Measurements from ENCODE around the gene PCDHB6. TPM values are rescaled to one million over a fixed set of nuclear protein-coding genes. Genes with fewer than 3 reads are reported as not detected.
"Not testable (repeated sequence)": the region's sequence is repeated elsewhere in the genome, so short reads cannot be mapped to it uniquely, and the experiment has no call there.

Gene PCDHB6
- total RNA-seq = under 0.01 and 0.13 TPM in 2 replicates

GRCh38 chr5:141149812-141150211 lies at the start of gene PCDHB6:
Gene PCDHB6 (plus strand): TSS chr5:141150057. CDS start chr5:141150258, 201 bp downstream.
- peak; percentile 6 to 35 for DNase-seq (ENCODE audit: low read depth in 2 of 2)

DNA sequence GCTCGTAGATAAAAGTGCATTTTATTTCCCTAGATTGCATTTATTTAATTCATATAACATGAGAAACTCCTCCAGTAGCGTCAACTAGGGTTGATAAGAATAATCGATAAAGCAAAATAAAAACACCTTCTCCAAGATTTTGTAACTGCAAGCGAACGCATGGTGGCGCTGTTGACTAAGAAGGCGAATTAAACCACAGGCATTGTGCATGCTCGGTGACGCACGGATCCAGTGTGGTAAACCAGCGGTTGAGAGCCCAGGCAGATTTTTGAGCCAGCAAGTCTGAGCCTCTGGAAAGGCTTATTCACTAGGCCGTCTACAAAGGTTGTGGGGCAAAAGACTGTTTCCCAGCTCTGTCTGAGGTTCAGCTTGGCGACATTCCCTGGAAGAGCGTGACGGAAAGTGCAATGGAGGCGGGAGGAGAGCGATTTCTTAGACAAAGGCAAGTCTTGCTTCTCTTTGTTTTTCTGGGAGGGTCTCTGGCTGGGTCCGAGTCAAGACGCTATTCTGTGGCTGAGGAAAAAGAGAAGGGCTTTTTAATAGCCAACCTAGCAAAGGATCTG lies 49.5 kb upstream of the PCDHB6 start, which contains the start of gene PCDHB3:
TSS of gene PCDHB3 (plus strand) at position 231 of the 563 bp plus-strand sequence. CDS start at position 408, 177 bp downstream.
- peak in 1 of 2 donors; percentile 17 for DNase-seq (ENCODE audit: low read depth in 2 of 2)

DNA sequence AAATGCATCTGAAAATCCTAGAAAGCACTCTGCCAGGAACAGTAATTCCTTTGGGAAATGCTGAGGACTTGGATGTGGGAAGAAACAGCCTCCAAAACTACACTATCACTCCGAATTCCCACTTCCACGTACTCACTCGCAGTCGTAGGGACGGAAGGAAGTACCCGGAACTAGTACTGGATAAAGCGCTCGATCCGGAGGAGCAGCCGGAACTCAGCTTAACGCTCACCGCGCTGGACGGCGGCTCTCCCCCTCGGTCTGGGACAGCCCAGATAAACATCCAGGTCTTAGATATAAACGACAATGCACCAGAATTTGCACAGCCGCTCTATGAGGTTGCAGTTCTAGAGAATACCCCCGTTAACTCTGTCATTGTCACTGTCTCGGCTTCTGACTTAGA lies 48.8 kb upstream of the PCDHB6 start:
- no peak for DNase-seq (ENCODE audit: low read depth in 2 of 2)

DNA sequence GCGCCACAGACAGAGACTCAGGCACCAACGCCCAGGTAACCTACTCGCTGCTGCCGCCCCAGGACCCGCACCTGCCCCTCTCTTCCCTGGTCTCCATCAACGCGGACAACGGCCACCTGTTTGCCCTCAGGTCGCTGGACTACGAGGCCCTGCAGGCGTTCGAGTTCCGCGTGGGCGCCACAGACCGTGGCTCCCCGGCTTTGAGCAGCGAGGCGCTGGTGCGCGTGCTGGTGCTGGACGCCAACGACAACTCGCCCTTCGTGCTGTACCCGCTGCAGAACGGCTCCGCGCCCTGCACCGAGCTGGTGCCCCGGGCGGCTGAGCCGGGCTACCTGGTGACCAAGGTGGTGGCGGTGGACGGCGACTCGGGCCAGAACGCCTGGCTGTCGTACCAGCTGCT lies 47.8 kb upstream of the PCDHB6 start:
- DNase-seq (ENCODE audit: low read depth in 2 of 2) = not testable (repeated sequence)

DNA sequence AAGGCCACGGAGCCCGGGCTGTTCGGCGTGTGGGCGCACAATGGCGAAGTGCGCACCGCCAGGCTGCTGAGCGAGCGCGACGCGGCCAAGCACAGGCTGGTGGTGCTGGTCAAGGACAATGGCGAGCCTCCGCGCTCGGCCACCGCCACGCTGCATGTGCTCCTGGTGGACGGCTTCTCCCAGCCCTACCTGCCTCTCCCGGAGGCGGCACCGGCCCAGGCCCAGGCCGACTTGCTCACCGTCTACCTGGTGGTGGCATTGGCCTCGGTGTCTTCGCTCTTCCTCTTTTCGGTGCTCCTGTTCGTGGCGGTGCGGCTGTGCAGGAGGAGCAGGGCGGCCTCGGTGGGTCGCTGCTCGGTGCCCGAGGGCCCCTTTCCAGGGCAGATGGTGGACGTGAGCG lies 47.4 kb upstream of the PCDHB6 start:
- not testable (repeated sequence) for DNase-seq (ENCODE audit: low read depth in 2 of 2)

DNA sequence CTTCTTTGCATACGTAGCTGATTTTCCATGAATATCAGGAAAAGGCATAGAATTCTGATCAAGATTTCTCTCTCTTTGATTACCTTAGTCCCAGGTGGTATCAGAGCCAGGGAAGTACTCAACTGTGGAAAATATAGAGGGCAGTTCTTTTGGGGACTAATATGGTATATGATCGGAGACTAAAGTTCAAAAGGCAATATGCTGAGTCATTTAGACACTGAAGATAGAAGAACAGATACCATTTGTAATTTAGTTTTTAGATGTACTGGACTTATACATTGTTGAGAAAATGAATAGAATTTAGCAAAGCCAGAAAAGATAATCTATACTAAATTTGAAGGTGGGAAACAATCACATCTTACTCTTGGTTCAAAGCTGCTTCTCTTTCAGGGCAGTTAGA lies 44.5 kb upstream of the PCDHB6 start:
- DNase-seq (ENCODE audit: low read depth in 2 of 2) = no peak

DNA sequence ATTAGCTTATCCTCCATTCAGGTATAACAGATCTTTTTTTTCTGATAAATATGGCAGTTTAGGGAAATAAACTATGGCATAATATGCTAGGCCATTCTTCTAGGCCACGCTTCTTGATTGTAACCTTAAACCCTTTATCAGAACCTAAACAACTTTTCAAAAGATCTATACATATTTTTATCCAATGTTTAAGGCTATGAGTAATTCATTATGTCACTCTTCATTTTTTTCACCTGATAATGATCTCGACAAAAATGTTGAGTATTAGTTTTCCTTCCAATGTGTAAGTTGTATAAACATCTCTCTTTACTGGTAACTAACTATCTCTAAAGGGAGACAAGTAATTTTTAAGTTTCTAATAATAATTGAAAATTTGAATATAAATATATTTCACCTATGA lies 30.6 kb upstream of the PCDHB6 start:
- no peak for DNase-seq (ENCODE audit: low read depth in 2 of 2)

DNA sequence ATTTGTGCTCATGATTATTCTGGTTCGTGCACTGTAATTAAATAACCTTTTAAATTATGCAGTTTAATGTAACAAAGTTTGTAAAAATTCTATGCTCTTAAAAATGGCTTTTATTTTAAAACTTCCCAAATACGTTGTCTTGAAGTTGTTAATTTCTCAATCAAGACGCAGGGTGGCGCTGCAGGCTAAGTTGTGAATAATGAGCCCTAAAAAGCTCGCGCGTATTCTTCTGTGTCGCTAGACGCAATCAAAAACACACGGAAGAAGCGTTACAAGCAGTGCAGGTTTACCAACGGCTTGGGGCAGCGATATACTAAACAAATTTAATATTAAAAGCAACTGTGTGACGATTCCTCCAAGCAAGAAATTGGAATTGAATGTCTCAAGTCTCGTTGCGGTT lies 28.3 kb upstream of the PCDHB6 start, which contains the start of gene PCDHB4:
TSS of gene PCDHB4 (plus strand) at position 256 of the 400 bp plus-strand sequence. CDS start 181 bp downstream, outside the sequence.
- DNase-seq (ENCODE audit: low read depth in 2 of 2) = peak in 1 of 2 donors; percentile 15

- no peak for DNase-seq (ENCODE audit: low read depth in 2 of 2)
These were observed 27.9 kb upstream of the PCDHB6 start for GRCh38 chr5:141121985-141122384.

GRCh38 chr5:141123396-141124135 lies 26.3 kb upstream of the PCDHB6 start:
- not testable (repeated sequence) for DNase-seq (ENCODE audit: low read depth in 2 of 2)

- no peak for DNase-seq (ENCODE audit: low read depth in 2 of 2)
These were observed 22.6 kb upstream of the PCDHB6 start for GRCh38 chr5:141127305-141127704.

DNA sequence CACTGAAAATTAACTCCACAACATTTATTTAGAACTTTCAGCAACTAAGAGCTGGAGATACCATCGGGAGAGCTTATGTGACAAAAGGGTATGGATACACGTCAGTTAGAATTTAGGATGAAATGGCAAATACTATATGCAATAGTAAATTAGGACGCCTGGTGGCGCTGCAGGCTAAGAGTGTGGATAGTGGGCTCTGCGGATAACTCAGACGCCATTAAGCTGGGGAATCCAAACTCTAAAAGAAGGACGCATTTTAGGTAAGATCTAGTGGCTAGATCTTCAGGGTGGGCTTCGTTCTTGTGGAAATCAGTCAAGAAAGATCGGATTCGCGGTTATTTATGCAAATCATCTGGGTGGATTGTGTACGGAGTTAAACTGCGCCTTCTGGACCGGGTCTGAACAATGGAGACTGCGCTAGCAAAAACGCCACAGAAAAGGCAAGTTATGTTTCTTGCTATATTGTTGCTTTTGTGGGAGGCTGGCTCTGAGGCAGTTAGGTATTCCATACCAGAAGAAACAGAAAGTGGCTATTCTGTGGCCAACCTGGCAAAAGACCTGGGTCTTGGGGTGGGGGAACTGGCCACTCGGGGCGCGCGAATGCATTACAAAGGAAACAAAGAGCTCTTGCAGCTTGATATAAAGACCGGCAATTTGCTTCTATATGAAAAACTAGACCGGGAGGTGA lies 14.7 kb upstream of the PCDHB6 start, which contains the start of gene PCDHB5:
TSS of gene PCDHB5 (plus strand) at position 177 of the 688 bp plus-strand sequence. CDS start at position 406, 229 bp downstream.
- peak in 1 of 2 donors; percentile 33 for DNase-seq (ENCODE audit: low read depth in 2 of 2)

DNA sequence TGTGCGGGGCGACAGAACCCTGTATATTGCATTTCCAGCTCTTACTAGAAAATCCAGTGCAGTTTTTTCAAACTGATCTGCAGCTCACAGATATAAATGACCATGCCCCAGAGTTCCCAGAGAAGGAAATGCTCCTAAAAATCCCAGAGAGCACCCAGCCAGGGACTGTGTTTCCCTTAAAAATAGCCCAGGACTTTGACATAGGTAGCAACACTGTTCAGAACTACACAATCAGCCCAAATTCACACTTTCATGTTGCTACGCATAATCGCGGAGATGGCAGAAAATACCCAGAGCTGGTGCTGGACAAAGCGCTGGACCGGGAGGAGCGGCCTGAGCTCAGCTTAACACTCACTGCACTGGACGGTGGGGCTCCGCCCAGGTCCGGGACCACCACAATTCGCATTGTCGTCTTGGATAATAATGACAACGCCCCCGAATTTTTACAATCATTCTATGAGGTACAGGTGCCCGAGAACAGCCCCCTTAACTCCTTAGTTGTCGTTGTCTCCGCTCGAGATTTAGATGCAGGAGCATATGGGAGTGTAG lies 14.1 kb upstream of the PCDHB6 start:
- DNase-seq (ENCODE audit: low read depth in 2 of 2) = no peak

- DNase-seq (ENCODE audit: low read depth in 2 of 2) = not testable (repeated sequence)
These were observed 12.5 kb upstream of the PCDHB6 start for GRCh38 chr5:141137346-141137745.

- DNase-seq (ENCODE audit: low read depth in 2 of 2) = no peak
These were observed 551 bp downstream of the PCDHB6 start for GRCh38 chr5:141150224-141150992.

DNA sequence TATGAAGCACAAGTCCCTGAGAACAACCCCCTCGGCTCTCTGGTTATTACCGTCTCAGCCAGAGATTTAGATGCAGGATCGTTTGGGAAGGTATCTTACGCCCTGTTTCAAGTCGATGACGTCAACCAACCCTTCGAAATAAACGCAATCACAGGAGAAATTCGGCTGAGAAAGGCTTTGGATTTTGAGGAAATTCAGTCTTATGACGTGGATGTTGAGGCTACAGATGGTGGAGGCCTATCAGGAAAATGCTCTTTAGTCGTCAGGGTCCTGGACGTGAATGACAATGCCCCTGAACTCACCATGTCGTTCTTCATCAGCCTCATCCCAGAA lies 1.1 kb downstream of the PCDHB6 start:
- DNase-seq (ENCODE audit: low read depth in 2 of 2) = no peak

DNA sequence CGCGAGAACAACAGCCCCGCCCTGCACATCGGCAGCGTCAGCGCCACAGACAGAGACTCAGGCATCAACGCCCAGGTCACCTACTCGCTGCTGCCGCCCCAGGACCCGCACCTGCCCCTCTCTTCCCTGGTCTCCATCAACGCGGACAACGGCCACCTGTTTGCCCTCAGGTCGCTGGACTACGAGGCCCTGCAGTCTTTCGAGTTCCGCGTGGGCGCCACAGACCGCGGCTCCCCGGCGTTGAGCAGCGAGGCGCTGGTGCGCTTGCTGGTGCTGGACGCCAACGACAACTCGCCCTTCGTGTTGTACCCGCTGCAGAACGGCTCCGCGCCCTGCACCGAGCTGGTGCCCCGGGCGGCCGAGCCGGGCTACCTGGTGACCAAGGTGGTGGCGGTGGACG lies 1.8 kb downstream of the PCDHB6 start:
- not testable (repeated sequence) for DNase-seq (ENCODE audit: low read depth in 2 of 2)

DNA sequence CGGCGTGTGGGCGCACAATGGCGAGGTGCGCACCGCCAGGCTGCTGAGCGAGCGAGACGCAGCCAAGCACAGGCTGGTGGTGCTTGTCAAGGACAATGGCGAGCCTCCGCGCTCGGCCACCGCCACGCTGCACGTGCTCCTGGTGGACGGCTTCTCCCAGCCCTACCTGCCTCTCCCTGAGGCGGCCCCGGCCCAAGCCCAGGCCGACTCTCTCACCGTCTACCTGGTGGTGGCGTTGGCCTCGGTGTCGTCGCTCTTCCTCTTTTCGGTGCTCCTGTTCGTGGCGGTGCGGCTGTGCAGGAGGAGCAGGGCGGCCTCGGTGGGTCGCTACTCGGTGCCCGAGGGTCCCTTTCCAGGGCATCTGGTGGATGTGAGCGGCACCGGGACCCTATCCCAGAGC lies 2.2 kb downstream of the PCDHB6 start:
- not testable (repeated sequence) for DNase-seq (ENCODE audit: low read depth in 2 of 2)

- no peak for DNase-seq (ENCODE audit: low read depth in 2 of 2)
These were observed 5.9 kb downstream of the PCDHB6 start for GRCh38 chr5:141155540-141156374.

DNA sequence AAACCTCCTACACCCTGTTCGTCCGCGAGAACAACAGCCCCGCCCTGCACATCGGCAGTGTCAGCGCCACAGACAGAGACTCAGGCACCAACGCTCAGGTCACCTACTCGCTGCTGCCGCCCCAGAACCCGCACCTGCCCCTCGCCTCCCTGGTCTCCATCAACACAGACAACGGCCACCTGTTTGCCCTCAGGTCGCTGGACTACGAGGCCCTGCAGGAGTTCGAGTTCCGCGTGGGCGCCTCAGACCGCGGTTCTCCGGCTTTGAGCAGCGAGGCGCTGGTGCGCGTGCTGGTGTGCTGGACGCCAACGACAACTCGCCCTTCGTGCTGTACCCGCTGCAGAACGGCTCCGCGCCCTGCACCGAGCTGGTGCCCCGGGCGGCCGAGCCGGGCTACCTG lies 7.5 kb downstream of the PCDHB6 start:
- DNase-seq (ENCODE audit: low read depth in 2 of 2) = not testable (repeated sequence)

Measured in dermis microvascular lymphatic vessel endothelial cell (primary cell).